GM18870 (cell line): ENCODE results near the gene TOMM40.
"Not testable (repeated sequence)": the region's sequence is repeated elsewhere in the genome, so short reads cannot be mapped to it uniquely, and the experiment has no call there.

Experiments
- ATAC-seq: cut with Tn5 transposase; IDR thresholded peaks from one replicate; pipeline ENCODE4 v1.9.1; 2021; ENCODE audit warnings: moderate library complexity; ENCODE audit not compliant: unreplicated experiment

TOMM40 gene

GRCh38 chr19:44891016-44891882 lies at the start of gene TOMM40:
TSS of gene TOMM40 (plus strand) at chr19:44891254. CDS start at chr19:44891416, 162 bp downstream.
- no peak for ATAC-seq

GRCh38 chr19:44845286-44845611 lies 45.8 kb upstream of the TOMM40 start:
- no peak for ATAC-seq

- ATAC-seq, result no peak
Measured at GRCh38 chr19:44845612-44846454, 45.2 kb upstream of the TOMM40 start, which contains the start of gene NECTIN2. TSS of gene NECTIN2 (plus strand) at chr19:44846297. CDS start at chr19:44846526, 229 bp downstream.

DNA sequence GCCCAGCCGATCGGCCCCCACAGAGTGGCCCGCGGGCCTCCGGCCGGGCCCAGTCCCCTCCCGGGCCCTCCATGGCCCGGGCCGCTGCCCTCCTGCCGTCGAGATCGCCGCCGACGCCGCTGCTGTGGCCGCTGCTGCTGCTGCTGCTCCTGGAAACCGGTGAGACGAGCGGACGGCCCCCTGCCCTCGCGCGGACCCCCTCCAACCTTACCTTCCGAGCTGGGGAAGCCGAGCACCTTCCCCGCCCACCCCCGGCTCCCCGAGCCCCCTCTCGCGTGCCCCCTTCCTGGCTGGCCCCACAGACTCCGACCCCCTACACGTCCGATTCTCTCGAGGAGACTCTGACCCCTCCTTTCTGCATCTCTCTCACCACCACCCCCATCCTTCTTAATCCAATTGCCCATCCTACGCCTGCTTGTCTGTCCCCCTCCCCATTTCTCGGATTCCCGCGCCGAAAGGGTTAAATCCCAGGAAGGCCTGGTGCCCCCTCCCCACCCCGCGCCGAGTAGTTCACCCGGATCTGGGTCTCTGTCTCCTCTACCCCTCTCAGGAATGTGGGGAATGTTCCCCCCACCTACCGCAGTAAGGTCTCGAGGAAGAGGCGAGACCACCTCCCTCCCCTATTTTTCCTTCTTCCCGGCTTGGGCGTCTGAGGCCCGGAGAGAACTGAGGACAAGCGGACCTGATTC lies 44.5 kb upstream of the TOMM40 start:
- ATAC-seq, result no peak

DNA sequence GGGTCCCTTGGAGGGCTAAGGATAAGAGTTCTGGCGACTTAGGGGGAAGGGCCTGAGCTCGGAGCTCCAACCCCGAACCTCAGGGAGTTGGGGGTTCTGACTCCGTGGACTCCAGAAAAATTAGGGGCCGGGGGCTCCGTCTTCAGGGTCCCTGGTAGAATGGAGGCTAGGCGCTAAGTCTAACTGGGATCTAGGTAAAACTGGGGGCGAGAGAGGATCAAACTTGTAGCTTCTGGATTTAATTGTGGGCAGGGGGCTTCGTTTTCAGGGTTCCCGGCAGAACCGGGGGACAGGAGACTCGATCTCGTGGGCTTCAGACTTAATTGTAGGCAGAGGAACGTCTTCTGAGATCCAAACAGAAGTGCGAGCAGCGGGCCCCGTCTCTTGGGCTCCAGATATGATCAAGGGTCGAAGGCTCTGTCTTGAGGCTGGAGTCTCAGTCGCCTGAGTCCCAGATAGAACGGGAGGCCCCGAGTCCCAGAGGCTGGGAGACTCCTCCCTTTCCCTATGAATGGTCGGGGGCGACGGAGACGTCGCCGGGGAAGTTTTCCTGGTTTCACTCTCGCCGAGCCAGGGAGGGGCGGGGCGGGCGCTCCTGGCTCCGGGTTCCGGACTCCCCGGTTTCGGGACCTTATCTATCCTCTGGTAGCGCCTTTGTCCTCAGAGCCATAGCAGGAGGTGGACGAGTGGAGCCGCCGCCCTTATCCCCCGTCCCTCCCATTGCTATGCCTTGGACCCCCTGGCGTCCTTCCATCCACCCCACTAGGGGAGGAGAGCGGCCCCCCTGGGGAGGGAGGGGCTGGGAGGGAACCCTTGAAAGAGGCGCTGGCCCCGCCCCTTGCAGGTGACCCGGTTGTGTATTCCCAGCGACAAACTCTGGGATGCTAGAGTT lies 43.7 kb upstream of the TOMM40 start:
- no peak for ATAC-seq

DNA sequence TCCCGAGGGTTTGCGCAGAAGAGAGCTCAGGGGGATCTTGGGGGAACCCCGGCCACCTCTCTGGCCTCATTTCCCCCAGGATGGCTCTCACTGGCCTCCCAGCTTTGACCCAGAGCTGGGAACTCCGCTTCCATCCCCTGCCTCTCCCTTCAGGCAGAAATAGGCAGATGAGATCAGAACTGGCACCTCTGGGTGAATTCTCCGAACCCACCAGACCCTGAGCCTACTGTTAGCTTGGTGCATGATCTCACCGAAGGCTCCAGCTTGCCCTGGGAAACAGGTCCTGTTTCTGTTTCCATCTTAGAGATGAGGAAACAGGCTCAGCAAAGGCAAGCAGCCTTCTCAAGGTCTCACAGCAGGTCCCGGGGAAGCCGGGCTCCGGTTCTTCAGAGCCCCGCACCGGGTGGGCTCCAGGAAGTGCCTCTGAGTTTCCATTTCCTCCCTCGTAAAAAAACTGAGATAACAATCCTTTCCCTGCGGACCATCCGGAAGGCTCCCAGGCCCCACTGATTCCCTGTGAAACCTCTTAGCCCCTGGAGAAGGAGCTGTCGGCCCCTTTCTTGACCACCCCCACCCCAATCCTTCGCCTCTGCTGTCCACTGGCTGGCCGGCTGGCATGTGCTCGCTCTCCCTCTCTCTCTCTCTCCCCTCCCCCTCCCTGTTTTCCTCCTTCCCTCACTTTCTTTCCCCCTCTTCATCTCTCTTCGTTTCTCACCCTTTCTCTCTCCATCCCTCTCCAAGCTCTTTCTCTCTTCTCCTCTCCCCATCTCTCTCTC lies 42.8 kb upstream of the TOMM40 start:
- no peak for ATAC-seq

DNA sequence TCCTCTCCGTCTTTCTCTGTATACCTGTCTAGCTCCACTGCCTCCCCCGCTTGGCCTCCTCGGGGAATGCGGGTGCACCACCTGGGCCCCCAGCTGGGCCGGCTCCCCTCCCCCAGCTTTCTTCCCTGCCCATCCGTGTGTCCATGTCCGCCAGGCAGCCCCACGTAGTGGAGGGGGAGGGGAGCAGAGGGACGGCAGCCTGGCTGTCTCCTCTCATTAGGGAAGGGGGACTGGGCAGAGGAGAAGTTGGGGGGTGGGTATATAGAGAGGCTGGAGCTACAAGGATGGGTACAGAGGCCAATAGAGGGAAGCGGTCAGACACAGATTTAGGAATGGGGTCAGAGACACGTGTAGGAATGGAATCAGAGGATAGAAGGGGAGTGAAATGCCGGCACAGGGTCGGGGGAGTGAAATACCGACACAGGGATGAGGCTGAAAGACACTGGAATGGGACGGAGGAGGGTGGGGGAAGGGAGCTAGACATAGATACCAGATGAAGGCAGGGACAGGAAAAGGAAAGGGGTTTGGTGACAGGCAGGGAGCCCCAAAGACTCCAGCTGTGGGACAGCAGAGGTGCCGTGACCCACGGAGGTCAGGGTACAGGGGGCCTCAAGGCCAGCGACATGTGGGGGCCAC lies 42.1 kb upstream of the TOMM40 start:
- no peak for ATAC-seq

DNA sequence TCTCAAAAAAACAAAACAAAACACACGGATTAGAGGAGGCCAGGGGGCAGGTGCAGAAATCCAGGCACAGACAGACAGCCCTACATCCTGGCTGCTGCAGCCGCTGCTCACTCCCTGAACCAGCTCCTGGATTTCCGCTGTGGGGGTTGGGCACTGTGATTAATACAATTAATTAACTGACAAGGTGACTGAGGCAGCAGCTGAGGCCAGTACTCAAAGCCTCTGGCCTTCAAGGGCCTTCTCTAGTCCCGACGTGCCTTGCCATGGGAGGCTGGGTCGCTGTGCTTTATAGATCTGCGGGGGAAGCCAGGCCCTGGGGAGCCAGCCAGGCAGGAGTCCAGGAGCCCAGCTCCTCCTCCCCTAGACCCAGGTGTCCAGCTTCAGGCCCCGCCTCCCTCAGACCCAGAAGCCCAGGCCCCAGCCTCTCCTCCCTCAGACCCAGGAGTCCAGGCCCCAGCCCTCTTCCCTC lies 40.4 kb upstream of the TOMM40 start:
- no peak for ATAC-seq

- ATAC-seq, result no peak
Measured at GRCh38 chr19:44851427-44851826, 39.6 kb upstream of the TOMM40 start.

DNA sequence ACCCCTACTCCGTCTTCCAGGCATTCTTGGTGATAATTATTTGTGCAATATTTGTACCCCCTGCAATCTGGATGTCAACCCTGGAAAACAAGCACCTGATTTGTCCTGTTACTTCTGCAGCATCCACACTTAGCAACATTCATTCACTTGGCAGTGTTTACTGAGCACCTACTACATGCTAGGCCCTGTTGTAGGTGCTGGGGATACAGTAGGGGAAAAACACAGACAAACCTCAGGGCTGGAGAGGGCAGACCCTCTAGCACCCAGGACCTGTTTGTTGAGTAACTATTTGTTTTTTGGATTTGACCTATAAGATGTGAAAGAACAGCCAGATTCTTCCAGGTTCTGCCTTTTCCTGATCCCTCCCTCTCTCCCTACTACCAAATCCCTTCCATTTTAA lies 35.4 kb upstream of the TOMM40 start:
- no peak for ATAC-seq

- ATAC-seq, result no peak
Measured at GRCh38 chr19:44856421-44857083, 34.5 kb upstream of the TOMM40 start.

DNA sequence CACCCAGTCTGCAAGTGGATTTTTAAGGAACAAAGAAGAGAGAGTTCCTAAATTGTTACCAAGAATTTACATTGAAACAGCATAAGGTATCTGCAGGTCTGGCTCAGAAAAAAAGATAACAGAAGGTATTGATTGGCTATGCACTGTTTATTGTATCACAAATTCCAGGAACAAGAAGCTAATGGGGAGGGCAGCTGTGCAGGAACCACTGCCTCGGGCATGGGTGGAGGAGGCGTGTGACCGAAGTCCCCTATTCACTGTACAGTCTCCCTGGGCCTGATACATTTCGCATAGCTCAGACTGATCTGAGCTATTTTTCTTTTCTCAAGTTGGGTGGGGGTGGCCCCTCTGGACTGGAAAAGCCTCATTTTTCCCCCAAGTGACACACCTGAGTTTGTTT lies 33.2 kb upstream of the TOMM40 start:
- no peak for ATAC-seq

- ATAC-seq, result not testable (repeated sequence)
Measured at GRCh38 chr19:44861576-44861975, 29.5 kb upstream of the TOMM40 start.

GRCh38 chr19:44863990-44864389 lies 27.1 kb upstream of the TOMM40 start:
- ATAC-seq, result no peak

DNA sequence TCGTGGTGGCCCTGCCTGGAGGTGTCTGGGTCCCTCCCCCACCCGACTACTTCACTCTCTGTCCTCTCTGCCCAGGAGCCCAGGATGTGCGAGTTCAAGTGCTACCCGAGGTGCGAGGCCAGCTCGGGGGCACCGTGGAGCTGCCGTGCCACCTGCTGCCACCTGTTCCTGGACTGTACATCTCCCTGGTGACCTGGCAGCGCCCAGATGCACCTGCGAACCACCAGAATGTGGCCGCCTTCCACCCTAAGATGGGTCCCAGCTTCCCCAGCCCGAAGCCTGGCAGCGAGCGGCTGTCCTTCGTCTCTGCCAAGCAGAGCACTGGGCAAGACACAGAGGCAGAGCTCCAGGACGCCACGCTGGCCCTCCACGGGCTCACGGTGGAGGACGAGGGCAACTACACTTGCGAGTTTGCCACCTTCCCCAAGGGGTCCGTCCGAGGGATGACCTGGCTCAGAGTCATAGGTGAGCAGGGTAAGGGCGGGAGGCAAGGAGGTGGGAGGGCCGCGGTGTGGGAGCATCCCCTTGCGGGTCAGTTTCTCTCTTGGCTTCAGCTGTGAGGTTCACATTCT lies 25.8 kb upstream of the TOMM40 start:
- ATAC-seq, result no peak

DNA sequence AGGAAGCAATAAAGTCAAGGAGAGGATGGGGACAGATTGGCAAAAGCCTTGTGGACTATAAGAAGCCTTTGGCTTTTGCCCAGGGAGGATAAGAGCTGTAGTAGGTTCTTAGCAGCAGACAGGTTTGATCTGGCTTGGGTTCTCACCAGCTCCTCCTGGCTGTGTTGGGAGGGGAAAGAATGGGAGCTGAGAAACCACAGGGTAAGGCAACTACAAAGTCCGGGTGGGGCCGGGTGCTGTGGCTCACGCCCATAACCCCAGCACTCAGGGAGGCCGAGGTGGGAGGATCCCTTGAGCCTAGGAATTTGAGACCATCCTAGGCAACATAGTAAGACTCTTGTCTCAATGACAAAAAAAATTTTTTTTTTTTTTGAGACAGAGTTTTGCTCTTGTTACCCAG lies 24.4 kb upstream of the TOMM40 start:
- no peak for ATAC-seq

- no peak for ATAC-seq
Measured at GRCh38 chr19:44867578-44867977, 23.5 kb upstream of the TOMM40 start.
